OCI-LY3 (cell line): ENCODE data around the gene RNGTT.

Experiments
- EZH2phosphoT487 ChIP-seq: fragments of 200-600 bp; shearing (Covaris generic); IDR thresholded peaks from 2 replicates; pipeline ENCODE4 v1.6.1; 2018; ENCODE audit warnings: antibody characterized with exemption, mixed run types, low read depth
- TF ChIP-seq, protein P1 (sequence below): fragments of 200-600, 300-600 bp; sonication (generic); IDR thresholded peaks from 2 replicates; pipeline ENCODE4 v1.5.1; 2014; ENCODE audit warnings: antibody characterized with exemption, low read length, low read depth

DNA sequence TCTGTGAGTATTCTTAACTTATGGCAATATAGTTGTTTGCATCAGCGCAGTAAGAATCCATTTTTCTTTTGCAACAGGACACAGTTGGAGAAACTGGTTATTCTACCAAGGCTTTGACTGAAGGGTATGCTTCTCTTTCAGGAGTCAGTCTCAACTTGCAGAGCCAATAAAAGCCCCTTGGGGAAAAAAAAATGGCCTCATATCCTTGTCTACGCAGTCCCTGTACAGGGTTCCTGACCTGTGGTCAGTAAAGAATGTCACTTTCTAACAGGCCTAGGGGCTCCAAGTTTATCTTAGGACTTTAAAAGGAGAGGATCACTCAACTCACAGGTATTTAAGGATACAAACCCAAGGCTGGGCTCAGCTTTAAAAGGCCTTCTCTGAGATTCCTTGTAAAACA, 6.9 kb upstream of the RNGTT start:
- TF ChIP-seq, protein P1, sequence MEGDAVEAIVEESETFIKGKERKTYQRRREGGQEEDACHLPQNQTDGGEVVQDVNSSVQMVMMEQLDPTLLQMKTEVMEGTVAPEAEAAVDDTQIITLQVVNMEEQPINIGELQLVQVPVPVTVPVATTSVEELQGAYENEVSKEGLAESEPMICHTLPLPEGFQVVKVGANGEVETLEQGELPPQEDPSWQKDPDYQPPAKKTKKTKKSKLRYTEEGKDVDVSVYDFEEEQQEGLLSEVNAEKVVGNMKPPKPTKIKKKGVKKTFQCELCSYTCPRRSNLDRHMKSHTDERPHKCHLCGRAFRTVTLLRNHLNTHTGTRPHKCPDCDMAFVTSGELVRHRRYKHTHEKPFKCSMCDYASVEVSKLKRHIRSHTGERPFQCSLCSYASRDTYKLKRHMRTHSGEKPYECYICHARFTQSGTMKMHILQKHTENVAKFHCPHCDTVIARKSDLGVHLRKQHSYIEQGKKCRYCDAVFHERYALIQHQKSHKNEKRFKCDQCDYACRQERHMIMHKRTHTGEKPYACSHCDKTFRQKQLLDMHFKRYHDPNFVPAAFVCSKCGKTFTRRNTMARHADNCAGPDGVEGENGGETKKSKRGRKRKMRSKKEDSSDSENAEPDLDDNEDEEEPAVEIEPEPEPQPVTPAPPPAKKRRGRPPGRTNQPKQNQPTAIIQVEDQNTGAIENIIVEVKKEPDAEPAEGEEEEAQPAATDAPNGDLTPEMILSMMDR: no peak
- TF ChIP-seq EZH2phosphoT487: no peak
